ENCODE measurements around the gene CSNK2B.

DNA sequence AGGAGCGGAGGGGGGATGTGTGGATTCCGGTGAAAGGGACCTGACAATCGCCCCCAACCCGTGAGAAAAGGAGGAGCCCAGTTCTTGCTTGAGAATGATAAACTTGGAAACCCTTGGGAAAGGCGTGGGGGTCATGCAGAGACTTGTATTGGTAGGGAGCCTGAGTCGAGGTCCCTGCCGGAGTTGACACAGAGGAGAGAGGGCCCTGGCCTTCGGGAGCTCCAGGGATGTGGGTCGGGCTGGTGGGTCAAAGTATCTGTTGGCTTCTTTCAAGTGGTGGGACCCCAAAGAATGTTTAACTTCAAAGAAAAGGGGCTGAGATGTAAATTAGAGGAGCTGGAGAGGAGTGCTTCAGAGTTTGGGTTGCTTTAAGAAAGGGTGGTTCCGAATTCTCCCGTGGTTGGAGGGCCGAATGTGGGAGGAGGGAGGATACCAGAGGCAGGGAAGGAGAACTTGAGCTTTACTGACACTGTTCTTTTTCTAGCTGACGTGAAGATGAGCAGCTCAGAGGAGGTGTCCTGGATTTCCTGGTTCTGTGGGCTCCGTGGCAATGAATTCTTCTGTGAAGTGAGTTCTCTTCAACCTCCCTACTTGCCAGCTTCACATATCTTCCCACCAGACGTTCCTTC, 571 bp downstream of the CSNK2B start:
- TF ChIP-seq, protein P1, sequence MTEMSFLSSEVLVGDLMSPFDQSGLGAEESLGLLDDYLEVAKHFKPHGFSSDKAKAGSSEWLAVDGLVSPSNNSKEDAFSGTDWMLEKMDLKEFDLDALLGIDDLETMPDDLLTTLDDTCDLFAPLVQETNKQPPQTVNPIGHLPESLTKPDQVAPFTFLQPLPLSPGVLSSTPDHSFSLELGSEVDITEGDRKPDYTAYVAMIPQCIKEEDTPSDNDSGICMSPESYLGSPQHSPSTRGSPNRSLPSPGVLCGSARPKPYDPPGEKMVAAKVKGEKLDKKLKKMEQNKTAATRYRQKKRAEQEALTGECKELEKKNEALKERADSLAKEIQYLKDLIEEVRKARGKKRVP (CRISPR knock-in tag; IDR thresholded peaks at IDR 0.05) = no peak
- TF ChIP-seq RFX5 (IDR thresholded peaks at IDR 0.05; ENCODE audit: low read depth, low read length) (no peak), TBP (optimal IDR thresholded peaks at IDR 0.05; ENCODE audit: low read depth, low read length) (no peak), POLR3A (IDR thresholded peaks at IDR 0.05; ENCODE audit: borderline replicate concordance, extremely low read depth, insufficient read depth, insufficient read length) (no peak), PRMT5 (CRISPR knock-in tag; IDR thresholded peaks at IDR 0.05) (no peak), FOXM1 (IDR thresholded peaks at IDR 0.05; ENCODE audit: low read depth) (no peak), FOXM1 (CRISPR knock-in tag; IDR thresholded peaks at IDR 0.05; ENCODE audit: low read depth) (no peak; the same call in 1 of the 2 replicates), CCNT2 (IDR thresholded peaks at IDR 0.05; ENCODE audit: borderline replicate concordance, extremely low read depth, insufficient read length, low read depth, low read length) (no peak)
- TF ChIP-seq, protein P2, sequence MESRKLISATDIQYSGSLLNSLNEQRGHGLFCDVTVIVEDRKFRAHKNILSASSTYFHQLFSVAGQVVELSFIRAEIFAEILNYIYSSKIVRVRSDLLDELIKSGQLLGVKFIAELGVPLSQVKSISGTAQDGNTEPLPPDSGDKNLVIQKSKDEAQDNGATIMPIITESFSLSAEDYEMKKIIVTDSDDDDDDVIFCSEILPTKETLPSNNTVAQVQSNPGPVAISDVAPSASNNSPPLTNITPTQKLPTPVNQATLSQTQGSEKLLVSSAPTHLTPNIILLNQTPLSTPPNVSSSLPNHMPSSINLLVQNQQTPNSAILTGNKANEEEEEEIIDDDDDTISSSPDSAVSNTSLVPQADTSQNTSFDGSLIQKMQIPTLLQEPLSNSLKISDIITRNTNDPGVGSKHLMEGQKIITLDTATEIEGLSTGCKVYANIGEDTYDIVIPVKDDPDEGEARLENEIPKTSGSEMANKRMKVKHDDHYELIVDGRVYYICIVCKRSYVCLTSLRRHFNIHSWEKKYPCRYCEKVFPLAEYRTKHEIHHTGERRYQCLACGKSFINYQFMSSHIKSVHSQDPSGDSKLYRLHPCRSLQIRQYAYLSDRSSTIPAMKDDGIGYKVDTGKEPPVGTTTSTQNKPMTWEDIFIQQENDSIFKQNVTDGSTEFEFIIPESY (CRISPR knock-in tag; IDR thresholded peaks at IDR 0.05) = no peak
- TF ChIP-seq, protein P3, sequence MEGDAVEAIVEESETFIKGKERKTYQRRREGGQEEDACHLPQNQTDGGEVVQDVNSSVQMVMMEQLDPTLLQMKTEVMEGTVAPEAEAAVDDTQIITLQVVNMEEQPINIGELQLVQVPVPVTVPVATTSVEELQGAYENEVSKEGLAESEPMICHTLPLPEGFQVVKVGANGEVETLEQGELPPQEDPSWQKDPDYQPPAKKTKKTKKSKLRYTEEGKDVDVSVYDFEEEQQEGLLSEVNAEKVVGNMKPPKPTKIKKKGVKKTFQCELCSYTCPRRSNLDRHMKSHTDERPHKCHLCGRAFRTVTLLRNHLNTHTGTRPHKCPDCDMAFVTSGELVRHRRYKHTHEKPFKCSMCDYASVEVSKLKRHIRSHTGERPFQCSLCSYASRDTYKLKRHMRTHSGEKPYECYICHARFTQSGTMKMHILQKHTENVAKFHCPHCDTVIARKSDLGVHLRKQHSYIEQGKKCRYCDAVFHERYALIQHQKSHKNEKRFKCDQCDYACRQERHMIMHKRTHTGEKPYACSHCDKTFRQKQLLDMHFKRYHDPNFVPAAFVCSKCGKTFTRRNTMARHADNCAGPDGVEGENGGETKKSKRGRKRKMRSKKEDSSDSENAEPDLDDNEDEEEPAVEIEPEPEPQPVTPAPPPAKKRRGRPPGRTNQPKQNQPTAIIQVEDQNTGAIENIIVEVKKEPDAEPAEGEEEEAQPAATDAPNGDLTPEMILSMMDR (IDR thresholded peaks at IDR 0.05 in 2 of 3, conservative IDR thresholded peaks at IDR 0.05 in 1 of 3; ENCODE audit: insufficient read depth in 2 of 3, low read depth in 1 of 3, low read length in 3 of 3) = no peak
- TF ChIP-seq, protein P4, sequence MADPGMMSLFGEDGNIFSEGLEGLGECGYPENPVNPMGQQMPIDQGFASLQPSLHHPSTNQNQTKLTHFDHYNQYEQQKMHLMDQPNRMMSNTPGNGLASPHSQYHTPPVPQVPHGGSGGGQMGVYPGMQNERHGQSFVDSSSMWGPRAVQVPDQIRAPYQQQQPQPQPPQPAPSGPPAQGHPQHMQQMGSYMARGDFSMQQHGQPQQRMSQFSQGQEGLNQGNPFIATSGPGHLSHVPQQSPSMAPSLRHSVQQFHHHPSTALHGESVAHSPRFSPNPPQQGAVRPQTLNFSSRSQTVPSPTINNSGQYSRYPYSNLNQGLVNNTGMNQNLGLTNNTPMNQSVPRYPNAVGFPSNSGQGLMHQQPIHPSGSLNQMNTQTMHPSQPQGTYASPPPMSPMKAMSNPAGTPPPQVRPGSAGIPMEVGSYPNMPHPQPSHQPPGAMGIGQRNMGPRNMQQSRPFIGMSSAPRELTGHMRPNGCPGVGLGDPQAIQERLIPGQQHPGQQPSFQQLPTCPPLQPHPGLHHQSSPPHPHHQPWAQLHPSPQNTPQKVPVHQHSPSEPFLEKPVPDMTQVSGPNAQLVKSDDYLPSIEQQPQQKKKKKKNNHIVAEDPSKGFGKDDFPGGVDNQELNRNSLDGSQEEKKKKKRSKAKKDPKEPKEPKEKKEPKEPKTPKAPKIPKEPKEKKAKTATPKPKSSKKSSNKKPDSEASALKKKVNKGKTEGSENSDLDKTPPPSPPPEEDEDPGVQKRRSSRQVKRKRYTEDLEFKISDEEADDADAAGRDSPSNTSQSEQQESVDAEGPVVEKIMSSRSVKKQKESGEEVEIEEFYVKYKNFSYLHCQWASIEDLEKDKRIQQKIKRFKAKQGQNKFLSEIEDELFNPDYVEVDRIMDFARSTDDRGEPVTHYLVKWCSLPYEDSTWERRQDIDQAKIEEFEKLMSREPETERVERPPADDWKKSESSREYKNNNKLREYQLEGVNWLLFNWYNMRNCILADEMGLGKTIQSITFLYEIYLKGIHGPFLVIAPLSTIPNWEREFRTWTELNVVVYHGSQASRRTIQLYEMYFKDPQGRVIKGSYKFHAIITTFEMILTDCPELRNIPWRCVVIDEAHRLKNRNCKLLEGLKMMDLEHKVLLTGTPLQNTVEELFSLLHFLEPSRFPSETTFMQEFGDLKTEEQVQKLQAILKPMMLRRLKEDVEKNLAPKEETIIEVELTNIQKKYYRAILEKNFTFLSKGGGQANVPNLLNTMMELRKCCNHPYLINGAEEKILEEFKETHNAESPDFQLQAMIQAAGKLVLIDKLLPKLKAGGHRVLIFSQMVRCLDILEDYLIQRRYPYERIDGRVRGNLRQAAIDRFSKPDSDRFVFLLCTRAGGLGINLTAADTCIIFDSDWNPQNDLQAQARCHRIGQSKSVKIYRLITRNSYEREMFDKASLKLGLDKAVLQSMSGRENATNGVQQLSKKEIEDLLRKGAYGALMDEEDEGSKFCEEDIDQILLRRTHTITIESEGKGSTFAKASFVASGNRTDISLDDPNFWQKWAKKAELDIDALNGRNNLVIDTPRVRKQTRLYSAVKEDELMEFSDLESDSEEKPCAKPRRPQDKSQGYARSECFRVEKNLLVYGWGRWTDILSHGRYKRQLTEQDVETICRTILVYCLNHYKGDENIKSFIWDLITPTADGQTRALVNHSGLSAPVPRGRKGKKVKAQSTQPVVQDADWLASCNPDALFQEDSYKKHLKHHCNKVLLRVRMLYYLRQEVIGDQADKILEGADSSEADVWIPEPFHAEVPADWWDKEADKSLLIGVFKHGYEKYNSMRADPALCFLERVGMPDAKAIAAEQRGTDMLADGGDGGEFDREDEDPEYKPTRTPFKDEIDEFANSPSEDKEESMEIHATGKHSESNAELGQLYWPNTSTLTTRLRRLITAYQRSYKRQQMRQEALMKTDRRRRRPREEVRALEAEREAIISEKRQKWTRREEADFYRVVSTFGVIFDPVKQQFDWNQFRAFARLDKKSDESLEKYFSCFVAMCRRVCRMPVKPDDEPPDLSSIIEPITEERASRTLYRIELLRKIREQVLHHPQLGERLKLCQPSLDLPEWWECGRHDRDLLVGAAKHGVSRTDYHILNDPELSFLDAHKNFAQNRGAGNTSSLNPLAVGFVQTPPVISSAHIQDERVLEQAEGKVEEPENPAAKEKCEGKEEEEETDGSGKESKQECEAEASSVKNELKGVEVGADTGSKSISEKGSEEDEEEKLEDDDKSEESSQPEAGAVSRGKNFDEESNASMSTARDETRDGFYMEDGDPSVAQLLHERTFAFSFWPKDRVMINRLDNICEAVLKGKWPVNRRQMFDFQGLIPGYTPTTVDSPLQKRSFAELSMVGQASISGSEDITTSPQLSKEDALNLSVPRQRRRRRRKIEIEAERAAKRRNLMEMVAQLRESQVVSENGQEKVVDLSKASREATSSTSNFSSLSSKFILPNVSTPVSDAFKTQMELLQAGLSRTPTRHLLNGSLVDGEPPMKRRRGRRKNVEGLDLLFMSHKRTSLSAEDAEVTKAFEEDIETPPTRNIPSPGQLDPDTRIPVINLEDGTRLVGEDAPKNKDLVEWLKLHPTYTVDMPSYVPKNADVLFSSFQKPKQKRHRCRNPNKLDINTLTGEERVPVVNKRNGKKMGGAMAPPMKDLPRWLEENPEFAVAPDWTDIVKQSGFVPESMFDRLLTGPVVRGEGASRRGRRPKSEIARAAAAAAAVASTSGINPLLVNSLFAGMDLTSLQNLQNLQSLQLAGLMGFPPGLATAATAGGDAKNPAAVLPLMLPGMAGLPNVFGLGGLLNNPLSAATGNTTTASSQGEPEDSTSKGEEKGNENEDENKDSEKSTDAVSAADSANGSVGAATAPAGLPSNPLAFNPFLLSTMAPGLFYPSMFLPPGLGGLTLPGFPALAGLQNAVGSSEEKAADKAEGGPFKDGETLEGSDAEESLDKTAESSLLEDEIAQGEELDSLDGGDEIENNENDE (IDR thresholded peaks at IDR 0.05; ENCODE audit: low read depth, low read length) = no peak
